H7 (cell line): ENCODE measurements around the gene CCR3. TPM values are rescaled to one million over a fixed set of nuclear protein-coding genes. Genes with fewer than 3 reads are reported as not detected.
"Not testable (repeated sequence)": the region's sequence is repeated elsewhere in the genome, so short reads cannot be mapped to it uniquely, and the experiment has no call there.

ENCODE experiments used
- DNase-seq: peaks from one replicate; pipeline ENCODE4 v3.0.0; 2012
- H3K27me3 ChIP-seq: 2 replicates; pipeline ENCODE4 v1.6.0; 2011; ENCODE audit warnings: mild to moderate bottlenecking, low read length; ENCODE audit not compliant: control insufficient read depth, insufficient read depth
- H3K36me3 ChIP-seq: replicated peaks from 2 replicates; pipeline ENCODE4 v1.5.1; 2011; ENCODE audit warnings: low read length; ENCODE audit not compliant: control insufficient read depth, insufficient read depth
- H3K4me3 ChIP-seq: 2 replicates; pipeline ENCODE4 v1.5.1; 2011; ENCODE audit warnings: low read depth, mild to moderate bottlenecking, control low read depth, low read length, moderate library complexity; ENCODE audit not compliant: insufficient read depth
- total RNA-seq: library from RNA; depleted of rRNA; stranded (reverse); fragments of >200 nt; shearing (Covaris generic); gene quantifications from 2 replicates; pipeline ENCODE4 v1.2.3, GENCODE V29; 2014; rRNA removed

Gene CCR3
- total RNA-seq, result not detected in 2 replicates

DNA sequence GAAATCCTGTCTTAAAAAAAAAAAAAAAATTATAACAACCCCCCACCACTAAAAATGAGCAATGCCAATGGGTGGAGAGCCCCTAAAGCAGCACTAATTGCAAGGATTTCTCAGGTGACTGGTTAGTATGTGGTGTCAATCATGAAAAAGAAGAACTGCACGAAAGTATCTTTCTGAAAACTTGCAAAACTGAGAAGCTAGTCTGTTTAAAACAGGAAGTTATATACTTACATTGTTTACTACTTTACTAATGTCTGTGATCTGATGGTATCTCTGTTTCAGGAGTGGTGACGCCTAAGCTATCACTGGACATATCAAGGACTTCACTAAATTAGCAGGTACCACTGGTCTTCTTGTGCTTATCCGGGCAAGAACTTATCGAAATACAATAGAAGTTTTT, at the start of gene CCR3:
Gene CCR3, plus strand, starts transcription at position 341 of the 400 bp plus-strand sequence. CDS start 22,699 bp downstream, outside the sequence.
- H3K4me3 ChIP-seq, result no peak within 1 kb of the TSS
- no peaks in the 10 kb centered on the region for H3K27me3 ChIP-seq
- DNase-seq, result no peak
- H3K36me3 ChIP-seq, result no peaks in the 10 kb centered on the region

DNA sequence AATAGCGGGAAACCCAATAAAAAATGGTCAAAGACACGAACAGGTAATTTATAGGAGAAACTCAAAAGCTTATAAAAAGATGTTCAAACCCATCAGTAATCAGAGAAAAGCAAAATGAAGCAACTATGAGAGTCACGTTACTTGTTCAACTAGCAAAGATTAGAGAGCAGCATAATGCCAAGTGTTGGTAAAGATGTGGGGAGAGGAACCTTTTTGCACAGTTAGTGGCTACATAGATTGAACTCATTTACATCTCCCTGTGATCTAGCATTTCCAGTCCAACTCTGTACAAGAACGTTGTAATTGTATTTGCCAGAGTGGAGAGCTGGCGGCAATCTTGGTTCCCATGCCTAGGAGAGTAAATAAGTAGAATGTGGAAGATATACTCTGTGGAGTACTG, 49.3 kb upstream of the CCR3 start:
- no peak overlapping the region for H3K4me3 ChIP-seq
- H3K36me3 ChIP-seq, result no peaks in the 10 kb centered on the region
- DNase-seq, result no peak
- no peaks in the 10 kb centered on the region for H3K27me3 ChIP-seq

GRCh38 chr3:46193436-46193835, 48.8 kb upstream of the CCR3 start:
- DNase-seq, result no peak
- Histone ChIP-seq H3K4me3 (no peak overlapping the region), H3K36me3 (no peaks in the 10 kb centered on the region), H3K27me3 (no peaks in the 10 kb centered on the region)

DNA sequence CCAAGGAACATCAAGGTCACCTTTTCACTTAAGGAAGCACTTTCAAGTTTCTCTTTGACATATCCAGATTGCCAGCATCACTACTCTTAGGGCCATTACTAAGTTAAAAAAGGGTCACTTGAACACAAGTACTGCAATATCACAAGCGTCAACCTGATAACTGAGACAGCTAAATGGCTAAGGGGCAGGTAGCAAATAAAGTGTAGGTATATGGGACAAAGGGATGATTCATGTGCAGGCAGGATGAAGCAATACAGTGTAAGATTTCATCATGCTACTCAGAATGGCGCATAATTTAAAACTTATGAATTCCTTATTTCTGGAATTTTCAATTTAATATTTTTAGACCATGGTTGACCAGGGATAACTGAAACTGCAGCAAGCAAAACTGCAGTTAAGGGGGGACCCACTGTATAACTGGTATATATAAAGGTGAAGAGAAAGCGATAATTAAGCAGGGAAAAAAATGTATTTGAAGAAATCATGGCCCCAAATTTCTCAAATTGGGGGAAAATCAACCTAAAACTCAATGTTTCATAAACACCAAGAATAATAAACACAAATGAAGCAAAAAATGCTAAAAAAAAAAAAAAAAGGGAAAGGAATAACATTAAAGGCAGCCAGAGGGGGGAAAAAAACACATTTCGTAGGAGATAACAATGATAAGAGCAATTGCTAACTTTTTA, 47.2 kb upstream of the CCR3 start:
- no peaks in the 10 kb centered on the region for H3K36me3 ChIP-seq
- no peak for DNase-seq
- H3K4me3 ChIP-seq, result no peak overlapping the region
- no peaks in the 10 kb centered on the region for H3K27me3 ChIP-seq

DNA sequence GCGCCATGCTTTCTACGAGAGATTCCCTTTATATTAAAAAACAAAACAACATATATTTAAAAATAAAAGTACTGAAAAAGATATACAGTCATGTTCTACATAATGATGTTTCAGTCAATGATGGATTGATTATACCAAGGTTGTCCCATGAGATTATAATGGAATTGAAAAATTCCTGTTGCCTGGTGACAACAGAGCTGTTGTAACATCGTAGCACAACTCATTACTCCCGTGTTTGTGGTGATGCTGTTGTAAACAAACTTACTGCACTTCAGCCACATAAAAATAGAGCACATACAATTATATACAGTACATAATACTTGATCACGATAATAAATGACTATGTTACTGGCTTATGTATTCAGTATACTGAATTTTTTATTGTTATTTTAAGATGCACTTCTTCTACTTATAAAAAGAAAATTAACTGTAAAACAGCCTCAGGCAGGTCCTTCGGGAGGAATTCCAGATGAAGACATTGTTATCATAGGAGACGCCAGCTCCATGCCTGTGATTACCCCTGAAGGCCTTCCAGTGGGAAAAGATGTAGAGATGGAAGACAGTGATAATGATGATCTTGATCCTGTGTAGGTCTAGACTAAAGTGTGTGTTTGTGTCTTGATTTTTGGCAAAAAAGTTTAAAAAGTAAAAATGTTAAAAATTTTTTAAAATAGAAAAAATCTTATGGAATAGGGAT, 45.9 kb upstream of the CCR3 start:
- Histone ChIP-seq H3K27me3 (no peaks in the 10 kb centered on the region), H3K36me3 (no peaks in the 10 kb centered on the region), H3K4me3 (no peak overlapping the region)
- DNase-seq, result no peak

DNA sequence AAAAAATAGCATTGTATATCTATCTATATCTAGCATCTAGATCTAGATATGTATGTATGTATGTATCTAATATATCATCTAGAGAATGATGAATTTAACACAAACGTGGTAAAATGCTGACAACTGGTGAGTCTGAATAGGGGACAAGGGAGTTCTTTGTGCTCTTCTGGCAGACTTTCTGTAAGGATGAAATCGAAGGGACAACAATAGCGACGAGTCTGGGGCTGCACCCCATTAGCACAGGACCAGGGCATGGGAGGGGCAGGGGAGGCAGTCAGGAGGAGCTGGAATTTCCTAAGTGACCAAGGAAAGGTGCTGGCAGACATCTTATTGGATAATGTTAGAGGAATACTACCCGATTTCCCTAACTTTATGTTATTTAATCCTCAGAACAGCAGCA, 42.0 kb upstream of the CCR3 start:
- Histone ChIP-seq H3K27me3 (no peaks in the 10 kb centered on the region), H3K36me3 (no peaks in the 10 kb centered on the region), H3K4me3 (no peak overlapping the region)
- DNase-seq, result no peak

DNA sequence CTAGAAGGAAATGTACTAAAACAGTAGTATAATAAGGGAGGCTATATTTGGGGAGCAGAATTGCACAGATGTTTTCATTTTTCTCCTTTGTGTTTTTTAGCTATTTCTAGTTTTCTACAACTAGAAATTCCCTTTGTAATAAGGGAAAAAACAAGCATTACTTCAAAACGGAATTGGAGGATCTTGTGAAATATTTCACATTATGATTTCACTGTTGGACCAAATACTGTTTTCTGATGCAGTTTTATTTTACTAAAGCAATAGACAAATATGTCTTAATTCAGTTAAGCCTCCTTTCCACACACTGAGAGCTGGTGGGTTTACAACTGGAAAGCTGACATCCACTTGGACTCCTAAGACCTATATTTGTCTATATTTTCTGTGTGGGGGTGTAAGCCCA, 41.5 kb upstream of the CCR3 start:
- H3K4me3 ChIP-seq, result no peak overlapping the region
- no peaks in the 10 kb centered on the region for H3K27me3 ChIP-seq
- DNase-seq, result no peak
- H3K36me3 ChIP-seq, result no peaks in the 10 kb centered on the region

GRCh38 chr3:46202535-46202934, 39.7 kb upstream of the CCR3 start:
- Histone ChIP-seq H3K36me3 (no peaks in the 10 kb centered on the region), H3K27me3 (no peaks in the 10 kb centered on the region)

GRCh38 chr3:46203681-46204080, 38.6 kb upstream of the CCR3 start:
- Histone ChIP-seq H3K27me3 (no peaks in the 10 kb centered on the region), H3K4me3 (no peak overlapping the region), H3K36me3 (no peaks in the 10 kb centered on the region)
- no peak for DNase-seq

More at GRCh38 chr3:46202535-46202934, 39.7 kb upstream of the CCR3 start:
- DNase-seq, result no peak
- no peak overlapping the region for H3K4me3 ChIP-seq

- no peak for DNase-seq
- Histone ChIP-seq H3K4me3 (no peak overlapping the region), H3K27me3 (no peaks in the 10 kb centered on the region), H3K36me3 (no peaks in the 10 kb centered on the region)
Observed at GRCh38 chr3:46205286-46205960, 36.8 kb upstream of the CCR3 start.

DNA sequence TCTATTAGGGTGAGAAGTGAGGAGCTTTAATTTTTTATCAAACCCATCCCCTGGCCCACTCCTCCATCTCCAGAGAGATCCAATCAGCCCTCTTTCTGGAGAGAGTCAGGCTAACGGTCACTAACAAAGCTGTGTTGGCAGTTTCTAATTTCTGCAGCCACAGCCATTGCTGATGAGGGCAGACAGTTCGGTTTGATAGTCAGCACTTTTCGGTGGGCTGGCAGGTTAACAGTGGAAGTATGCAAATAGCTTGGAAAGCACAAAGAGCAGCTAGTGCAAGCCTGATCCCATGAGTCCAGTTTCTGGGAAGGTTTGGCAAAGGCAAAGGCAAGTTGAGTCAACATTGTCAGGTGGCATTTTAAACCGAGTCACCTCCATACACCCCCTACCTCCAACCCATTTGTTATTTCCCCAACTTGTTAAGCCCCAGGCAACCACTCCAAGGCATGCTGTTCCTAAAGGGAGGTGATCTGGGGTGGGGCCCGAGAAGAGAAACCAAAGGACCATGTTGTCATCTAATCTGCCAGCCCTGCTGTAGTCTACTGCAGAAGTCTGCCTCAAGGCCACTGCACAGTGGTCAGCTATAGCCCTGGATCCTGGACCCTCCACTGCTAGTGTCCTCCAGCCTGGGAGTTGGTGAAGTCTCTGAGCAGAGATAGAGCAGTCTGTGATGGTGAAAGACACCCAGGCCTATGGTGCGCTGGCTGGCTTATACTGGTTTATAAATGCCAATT, 35.8 kb upstream of the CCR3 start:
- Histone ChIP-seq H3K4me3 (no peak overlapping the region), H3K27me3 (no peaks in the 10 kb centered on the region), H3K36me3 (no peaks in the 10 kb centered on the region)
- DNase-seq, result no peak

DNA sequence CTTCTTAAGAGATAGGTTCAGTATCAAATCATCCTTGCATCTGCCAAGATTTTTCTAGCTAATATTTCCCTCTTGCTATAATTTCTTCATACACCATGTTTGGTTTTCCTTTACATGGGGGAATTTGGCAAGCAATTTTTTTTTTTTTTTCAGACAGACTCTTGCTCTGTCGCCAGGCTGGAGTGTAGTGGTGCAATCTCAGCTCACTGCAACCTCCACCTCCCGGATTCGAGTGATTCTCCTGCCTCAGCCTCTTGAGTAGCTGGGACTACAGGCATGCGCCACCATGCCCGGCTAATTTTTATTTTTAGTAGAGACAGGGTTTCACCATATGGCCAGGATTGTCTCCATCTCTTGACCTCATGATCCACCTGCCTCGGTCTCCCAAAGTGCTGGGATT, 34.7 kb upstream of the CCR3 start:
- H3K27me3 ChIP-seq, H3K36me3 ChIP-seq, H3K4me3 ChIP-seq, DNase-seq: not testable (repeated sequence)

- H3K4me3 ChIP-seq, result no peak within 1 kb of the TSS
- peak; percentile 31 for DNase-seq
- H3K36me3 ChIP-seq, result no peaks in the 10 kb centered on the region
- no peaks in the 10 kb centered on the region for H3K27me3 ChIP-seq
Observed at GRCh38 chr3:46208167-46208704, 34.0 kb upstream of the CCR3 start, which contains the start of gene CCR1. Gene CCR1, minus strand, starts transcription at chr3:46208313. Its CDS starts 4,000 bp downstream, at chr3:46204313.

DNA sequence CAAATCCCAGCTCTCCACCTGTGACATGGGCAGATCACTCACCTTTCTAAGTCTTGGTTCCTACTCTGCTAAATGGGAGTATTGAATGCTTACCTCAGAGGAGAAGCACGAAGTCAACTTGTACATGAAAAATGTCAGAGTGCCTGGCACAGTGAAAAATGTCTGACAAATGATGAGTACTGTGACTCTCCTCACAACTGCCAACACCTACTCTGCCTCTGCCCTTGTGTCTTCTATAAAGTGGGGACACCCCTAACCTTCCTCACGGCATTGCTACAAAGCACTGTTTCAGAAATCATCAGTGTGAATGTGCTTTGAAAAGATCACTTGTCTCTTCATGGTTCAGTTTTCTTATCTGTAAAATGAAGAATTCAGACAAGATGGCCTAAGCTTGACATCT, 33.2 kb upstream of the CCR3 start:
- no peak for DNase-seq
- Histone ChIP-seq H3K36me3 (no peaks in the 10 kb centered on the region), H3K4me3 (no peak overlapping the region), H3K27me3 (no peaks in the 10 kb centered on the region)
